Osteocyte (in vitro differentiated cells): ENCODE measurements around the gene TCF23. TPM values are rescaled to one million over a fixed set of nuclear protein-coding genes. Genes with fewer than 3 reads are reported as not detected.

Source experiments
- DNase-seq: peaks from one replicate; pipeline ENCODE4 v3.0.0; 2021; ENCODE audit warnings: mixed read lengths; ENCODE audit not compliant: unreplicated experiment; ENCODE audit errors: extremely low spot score
- H3K27ac Mint-ChIP-seq: one replicate; pipeline ENCODE4 v1.8.0; 2021; ENCODE audit warnings: mild to moderate bottlenecking, mixed read lengths; ENCODE audit not compliant: unreplicated experiment
- H3K27me3 Mint-ChIP-seq: one replicate; pipeline ENCODE4 v1.8.0; 2021; ENCODE audit warnings: mixed read lengths; ENCODE audit not compliant: unreplicated experiment
- H3K36me3 Mint-ChIP-seq: one replicate; pipeline ENCODE4 v1.8.0; 2021; ENCODE audit warnings: mixed read lengths; ENCODE audit not compliant: unreplicated experiment
- H3K4me1 Mint-ChIP-seq: one replicate; pipeline ENCODE4 v1.8.0; 2021; ENCODE audit warnings: mixed read lengths; ENCODE audit not compliant: unreplicated experiment
- H3K4me3 Mint-ChIP-seq: one replicate; pipeline ENCODE4 v1.8.0; 2021; ENCODE audit warnings: mild to moderate bottlenecking, moderate library complexity, mixed read lengths; ENCODE audit not compliant: unreplicated experiment
- H3K9me3 Mint-ChIP-seq: one replicate; pipeline ENCODE4 v1.8.0; 2021; ENCODE audit warnings: mixed read lengths; ENCODE audit not compliant: unreplicated experiment
- total RNA-seq: library from RNA; stranded (reverse); gene quantifications from 2 replicates; pipeline ENCODE4 v1.2.1, GENCODE V29; 2021
- TF ChIP-seq, protein P1 (sequence below): fragments of 200-600 bp; sonication (generic); IDR thresholded peaks from 2 replicates; pipeline ENCODE4 v1.5.0; 2021; ENCODE audit warnings: antibody characterized with exemption, mild to moderate bottlenecking, moderate library complexity

The TCF23 gene
- total RNA-seq, 1 donor from 2014 or later = not detected

DNA sequence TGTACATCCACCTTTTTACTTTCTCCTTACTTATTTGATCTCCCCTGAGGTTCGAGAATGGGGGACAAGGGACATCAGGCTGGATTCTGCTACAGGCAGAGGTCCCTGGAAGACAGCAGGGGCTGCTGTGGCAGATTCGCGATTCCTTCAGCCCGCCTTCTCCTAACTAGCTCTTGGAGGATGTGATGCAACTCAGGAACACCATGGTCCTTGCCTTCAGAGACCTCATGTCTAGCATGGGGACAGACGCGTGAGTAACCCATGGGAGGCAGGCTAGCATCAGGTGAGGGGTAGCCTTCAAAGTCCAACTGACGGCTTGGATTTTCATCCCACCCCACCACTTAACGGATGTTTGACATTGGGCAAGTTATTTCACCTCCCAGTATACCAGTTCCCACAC is 869 bp upstream of the TCF23 start:
- peaks cover 24% of the 10 kb centered on the region for H3K27me3 Mint-ChIP-seq
- H3K27ac Mint-ChIP-seq = no peak overlapping the region
- peaks cover 3% of the 10 kb centered on the region for H3K9me3 Mint-ChIP-seq
- no peaks in the 10 kb centered on the region for H3K36me3 Mint-ChIP-seq
- no peak for DNase-seq
- no peaks in the 10 kb centered on the region for H3K4me1 Mint-ChIP-seq
- no peak overlapping the region for H3K4me3 Mint-ChIP-seq
- TF ChIP-seq, protein P1, sequence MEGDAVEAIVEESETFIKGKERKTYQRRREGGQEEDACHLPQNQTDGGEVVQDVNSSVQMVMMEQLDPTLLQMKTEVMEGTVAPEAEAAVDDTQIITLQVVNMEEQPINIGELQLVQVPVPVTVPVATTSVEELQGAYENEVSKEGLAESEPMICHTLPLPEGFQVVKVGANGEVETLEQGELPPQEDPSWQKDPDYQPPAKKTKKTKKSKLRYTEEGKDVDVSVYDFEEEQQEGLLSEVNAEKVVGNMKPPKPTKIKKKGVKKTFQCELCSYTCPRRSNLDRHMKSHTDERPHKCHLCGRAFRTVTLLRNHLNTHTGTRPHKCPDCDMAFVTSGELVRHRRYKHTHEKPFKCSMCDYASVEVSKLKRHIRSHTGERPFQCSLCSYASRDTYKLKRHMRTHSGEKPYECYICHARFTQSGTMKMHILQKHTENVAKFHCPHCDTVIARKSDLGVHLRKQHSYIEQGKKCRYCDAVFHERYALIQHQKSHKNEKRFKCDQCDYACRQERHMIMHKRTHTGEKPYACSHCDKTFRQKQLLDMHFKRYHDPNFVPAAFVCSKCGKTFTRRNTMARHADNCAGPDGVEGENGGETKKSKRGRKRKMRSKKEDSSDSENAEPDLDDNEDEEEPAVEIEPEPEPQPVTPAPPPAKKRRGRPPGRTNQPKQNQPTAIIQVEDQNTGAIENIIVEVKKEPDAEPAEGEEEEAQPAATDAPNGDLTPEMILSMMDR = no peak

DNA sequence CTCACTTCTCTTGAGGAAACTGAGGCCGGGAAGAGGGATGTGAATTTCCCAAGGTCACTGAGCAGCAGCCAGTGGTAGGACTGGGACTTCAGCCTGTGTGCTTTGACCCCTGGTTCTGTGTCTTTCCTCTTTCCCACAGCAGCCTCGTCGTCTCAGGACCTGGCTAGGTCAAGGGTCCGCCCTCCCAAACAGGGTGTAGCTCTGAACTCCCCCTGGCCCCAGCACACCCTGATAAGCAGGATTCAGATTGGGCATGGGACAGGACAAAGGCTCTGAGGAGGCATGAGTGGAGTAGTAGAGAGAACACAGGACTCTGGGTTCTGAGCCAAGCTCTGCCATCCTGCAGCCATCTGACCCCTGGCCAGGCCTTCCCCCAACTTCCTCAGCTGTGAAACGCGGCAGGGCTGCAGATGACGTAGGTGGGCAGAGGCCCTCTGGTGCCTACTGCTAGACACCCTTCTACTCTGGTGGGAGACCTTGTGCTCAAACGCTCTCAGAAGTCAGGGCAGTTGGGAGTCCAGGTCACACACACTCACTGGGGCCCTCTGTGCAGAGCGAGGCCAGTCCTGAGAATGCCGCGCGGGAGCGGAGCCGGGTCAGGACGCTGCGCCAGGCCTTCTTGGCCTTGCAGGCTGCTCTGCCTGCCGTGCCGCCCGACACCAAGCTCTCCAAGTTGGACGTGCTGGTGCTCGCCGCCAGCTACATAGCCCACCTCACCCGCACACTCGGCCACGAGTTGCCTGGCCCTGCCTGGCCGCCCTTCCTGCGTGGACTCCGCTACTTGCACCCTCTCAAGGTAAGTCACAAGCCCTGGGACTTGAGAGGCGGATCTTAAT is 984 bp downstream of the TCF23 start:
- Mint-ChIP-seq H3K27me3 (peaks cover 12% of the 10 kb centered on the region), H3K4me1 (no peaks in the 10 kb centered on the region), H3K36me3 (no peaks in the 10 kb centered on the region), H3K27ac (no peak overlapping the region), H3K4me3 (no peak overlapping the region), H3K9me3 (no peaks in the 10 kb centered on the region)
- no peak for DNase-seq
- TF ChIP-seq, protein P1 = no peak

DNA sequence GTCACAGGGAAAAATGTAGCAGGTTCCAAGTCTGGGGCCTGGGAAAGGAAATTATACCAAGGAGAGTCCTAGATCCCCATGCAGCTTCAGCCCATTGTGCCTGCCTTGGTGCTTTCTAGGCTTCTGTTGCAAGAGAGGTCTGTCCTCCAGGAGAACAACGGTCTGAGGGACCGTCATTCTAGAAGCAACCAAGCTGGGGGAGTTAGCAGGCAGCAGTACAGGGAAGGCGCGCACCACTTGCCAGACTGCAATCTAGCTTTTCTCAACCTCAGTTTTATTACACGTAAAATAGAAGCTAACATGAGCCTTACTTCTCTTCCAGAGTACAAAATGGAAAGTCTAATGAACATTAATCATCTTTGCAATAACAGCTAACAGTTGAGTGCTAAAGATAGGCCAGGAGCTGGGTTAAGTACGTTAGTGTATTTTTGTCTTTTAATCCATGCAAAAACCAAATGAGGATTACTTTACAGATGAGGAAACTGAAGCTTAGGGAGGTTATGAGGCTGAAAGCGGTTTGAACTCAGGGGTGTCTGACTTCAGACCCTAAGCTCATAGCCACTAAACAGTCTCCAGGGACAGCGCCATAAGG is 1.9 kb downstream of the TCF23 start:
- no peaks in the 10 kb centered on the region for H3K9me3 Mint-ChIP-seq
- TF ChIP-seq, protein P1 = no peak
- no peak overlapping the region for H3K4me3 Mint-ChIP-seq

DNA sequence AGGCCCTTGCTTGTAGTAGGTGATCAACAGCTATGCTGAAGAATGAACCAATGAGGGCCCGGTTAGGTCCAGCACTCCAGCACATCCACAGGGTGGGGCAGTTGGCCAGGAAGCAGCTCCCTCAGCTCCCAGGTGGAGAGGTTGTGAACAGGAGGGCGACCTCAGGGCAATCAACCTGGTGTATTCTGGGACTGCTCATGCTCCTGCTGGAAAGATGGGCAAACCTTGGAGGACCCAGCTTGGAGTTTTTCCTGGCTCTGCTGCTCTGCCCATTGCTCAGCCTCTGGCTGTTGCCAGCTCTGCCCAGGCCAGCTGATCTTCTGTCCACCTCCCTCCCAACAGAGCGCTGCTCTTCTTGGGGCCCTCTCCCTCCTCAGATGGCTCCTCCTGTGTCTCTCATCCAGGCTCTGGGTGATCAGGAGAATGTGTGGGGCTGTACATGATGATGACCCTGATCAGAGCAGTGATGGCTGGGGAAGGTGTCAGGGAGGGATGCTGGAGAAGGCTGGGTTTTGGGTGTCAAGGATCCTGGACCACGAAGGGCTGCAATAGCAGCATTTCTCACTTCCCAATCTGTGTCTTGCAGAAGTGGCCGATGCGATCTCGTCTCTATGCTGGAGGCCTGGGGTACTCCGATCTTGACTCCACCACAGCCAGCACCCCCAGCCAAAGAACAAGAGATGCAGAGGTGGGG is 3.4 kb downstream of the TCF23 start:
- no peak overlapping the region for H3K4me3 Mint-ChIP-seq
- DNase-seq = no peak
- H3K9me3 Mint-ChIP-seq = no peaks in the 10 kb centered on the region
- H3K27me3 Mint-ChIP-seq = peaks cover 6% of the 10 kb centered on the region
- no peaks in the 10 kb centered on the region for H3K4me1 Mint-ChIP-seq
- no peaks in the 10 kb centered on the region for H3K36me3 Mint-ChIP-seq
- H3K27ac Mint-ChIP-seq = no peak overlapping the region
- TF ChIP-seq, protein P1 = no peak

More for the DNA sequence above, 1.9 kb downstream of the TCF23 start:
- DNase-seq = no peak
- Mint-ChIP-seq H3K27ac (no peak overlapping the region), H3K27me3 (peaks cover 8% of the 10 kb centered on the region), H3K4me1 (no peaks in the 10 kb centered on the region), H3K36me3 (no peaks in the 10 kb centered on the region)
